GM18873 (cell line): ENCODE measurements around the gene SLC35F3.
"Not testable (repeated sequence)": the region's sequence is repeated elsewhere in the genome, so short reads cannot be mapped to it uniquely, and the experiment has no call there.

Experiments used
- ATAC-seq: cut with Tn5 transposase; IDR thresholded peaks from one replicate; pipeline ENCODE4 v1.9.1; 2021; ENCODE audit warnings: mild to moderate bottlenecking, moderate library complexity, moderate number of reproducible peaks; ENCODE audit not compliant: unreplicated experiment, low FRiP score

The SLC35F3 gene

DNA sequence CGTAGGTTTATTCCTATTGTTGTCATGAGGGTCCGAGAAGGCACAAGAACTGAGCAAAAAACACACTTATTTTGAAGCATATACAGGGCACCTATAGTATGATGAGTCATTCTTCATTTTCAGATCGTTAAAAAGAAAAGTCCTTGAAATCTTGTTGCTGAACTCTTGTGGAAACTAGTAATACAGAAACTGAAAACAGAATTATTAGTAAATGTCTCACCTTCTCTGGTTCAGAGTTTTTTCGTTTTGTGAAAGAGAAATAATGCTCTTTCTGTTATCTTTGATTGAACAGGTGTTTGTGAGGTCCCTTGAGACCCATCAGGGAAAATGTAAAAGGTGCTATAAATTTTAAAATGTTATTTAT lies 366.7 kb downstream of the SLC35F3 start:
- peak; percentile 98 for ATAC-seq

DNA sequence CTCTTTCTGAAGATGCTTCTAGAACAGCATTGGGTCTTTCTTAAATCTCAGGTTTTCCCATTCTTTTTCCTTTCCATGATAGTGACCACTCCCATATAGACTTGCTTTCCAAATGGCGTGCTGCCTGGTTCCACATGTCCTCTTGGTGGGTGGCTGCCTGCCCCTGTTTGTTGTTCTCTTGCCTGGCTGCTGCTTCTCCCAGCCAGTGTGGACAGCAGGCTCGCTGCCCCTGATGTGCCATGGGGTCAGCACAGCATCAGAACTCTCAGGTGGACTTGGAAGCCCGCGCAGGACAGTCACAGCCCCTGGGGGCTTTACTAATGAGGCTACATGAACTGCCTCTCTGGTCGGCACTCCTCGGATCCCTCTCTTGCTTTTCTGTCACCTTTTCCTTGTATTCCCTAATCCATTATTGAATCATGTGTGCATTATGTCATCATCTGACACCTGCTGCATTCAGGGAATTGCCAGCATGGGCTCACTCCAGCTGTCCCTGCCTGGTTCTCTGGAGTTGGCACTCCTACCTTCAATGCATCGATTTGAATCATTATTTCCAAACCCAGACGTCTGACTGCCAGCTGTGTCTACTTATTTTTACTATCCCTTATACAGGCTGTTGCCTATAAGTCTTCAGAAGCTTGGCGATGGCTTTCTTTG lies 368.3 kb downstream of the SLC35F3 start:
- no peak for ATAC-seq

DNA sequence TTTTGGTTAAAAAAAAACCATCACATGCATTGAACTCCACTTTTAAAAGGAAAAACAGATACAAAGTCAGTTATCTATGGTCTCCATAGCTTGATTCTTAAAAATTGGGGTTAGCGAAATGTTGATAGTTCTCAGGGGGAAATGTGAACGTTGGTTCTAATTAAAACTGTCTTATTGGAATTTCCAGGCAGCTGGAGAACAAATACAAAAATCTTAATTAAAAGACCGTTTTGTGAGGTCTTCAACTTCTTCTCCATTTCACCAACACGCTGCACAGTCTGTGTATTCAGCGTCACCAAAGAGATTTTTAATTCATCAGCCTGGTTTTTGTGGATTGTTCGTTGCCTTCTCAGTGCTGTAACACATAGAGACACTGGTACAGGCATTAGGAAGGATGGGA lies 369.5 kb downstream of the SLC35F3 start:
- ATAC-seq: no peak

DNA sequence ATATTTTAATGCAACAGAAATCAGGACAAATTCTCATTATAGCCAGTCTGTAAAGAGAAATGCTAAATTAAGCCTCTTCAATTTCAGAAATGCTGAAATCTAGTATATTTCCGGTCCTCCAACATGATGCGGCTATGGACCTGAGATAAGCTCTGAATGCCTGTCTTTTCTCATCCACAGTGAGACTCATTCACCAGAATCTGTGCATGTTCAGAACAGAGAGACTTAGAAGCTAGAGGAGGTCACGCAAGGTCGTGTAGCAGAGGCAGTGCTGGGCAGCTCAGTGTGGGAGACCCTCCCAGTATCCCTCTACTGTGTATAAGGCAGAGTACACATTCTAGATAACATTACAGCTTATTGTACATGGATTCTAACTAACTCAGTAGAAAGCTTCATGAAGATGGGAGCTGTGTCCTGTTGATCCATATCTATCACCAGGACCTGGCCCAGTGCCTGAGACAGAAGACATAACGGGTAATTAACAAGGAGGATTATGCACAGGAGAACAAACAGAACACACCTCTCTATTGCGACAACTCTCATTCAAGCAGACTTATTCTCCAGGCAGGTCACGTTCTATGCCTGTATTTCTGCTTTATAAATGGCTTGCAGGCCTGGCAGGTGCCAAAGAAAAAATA lies 371.8 kb downstream of the SLC35F3 start:
- ATAC-seq: no peak

DNA sequence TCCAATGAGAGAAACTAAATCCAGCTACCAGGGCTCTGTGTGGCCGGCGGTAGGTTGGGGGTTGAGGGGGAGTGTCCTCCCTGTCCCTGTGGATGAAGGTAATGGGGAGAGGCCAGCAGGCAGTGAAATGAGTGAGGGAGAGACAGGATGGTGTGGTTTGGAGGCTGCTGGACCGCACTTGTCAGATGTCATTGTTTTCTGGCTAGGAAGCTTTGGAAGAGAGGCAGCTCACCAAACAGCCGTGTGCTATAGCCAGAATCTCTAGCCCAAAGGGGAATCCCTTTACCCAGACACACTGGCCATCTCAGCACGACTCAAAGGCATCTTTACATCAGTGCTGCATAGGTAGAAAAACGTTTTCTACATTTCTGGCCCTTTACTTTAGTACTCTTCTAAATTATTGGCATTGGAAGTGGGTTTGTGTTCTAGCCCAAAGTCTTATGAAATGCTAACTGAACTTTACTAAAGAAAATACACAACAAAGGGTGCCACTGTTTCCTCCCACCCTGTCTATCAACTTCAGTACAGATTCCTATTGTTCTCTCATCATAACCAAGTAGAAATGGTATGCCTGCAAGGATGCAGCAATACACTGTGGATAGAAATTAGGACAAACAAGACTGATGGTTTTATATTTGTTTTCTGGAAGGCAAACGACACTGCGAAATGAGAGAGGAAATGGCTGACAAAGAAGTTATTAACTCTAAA lies 372.8 kb downstream of the SLC35F3 start:
- no peak for ATAC-seq

DNA sequence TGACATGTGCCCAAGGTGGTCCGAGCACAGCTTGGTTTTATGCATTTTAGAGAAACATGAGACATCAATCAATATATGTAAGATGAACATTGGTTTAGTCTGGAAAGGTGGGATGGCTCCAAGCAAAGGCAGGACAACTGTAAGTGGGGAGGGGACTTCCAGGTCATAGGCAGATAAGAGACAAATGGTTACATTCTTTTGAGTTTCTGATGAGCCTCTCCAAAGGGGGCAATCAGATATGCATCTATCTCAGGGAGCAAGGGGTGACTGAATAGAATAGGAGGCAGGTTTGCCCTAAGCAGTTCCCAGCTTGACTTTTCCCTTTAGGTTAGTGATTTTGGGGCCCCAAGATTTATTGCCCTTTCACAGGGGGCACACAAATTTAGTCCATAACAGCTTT lies 374.5 kb downstream of the SLC35F3 start:
- no peak for ATAC-seq

DNA sequence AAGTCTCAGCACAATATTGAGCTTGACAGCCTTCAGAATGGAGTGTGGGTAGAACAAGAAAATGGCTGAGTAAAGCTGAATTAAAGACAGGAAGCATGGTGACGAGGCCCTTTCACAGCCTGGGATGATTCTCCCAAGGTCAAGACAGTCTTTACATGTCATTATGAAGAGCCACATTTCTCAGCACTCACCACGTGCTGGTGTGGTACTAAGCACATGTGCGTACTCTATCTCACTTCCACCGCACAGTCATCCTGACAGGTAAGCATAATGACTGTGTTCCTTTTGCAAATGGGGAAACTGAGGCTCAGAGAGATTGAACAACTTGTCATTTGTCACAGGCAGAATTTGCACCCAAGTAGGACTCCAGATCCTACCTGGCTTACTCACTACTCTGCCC lies 376.0 kb downstream of the SLC35F3 start:
- ATAC-seq: no peak

DNA sequence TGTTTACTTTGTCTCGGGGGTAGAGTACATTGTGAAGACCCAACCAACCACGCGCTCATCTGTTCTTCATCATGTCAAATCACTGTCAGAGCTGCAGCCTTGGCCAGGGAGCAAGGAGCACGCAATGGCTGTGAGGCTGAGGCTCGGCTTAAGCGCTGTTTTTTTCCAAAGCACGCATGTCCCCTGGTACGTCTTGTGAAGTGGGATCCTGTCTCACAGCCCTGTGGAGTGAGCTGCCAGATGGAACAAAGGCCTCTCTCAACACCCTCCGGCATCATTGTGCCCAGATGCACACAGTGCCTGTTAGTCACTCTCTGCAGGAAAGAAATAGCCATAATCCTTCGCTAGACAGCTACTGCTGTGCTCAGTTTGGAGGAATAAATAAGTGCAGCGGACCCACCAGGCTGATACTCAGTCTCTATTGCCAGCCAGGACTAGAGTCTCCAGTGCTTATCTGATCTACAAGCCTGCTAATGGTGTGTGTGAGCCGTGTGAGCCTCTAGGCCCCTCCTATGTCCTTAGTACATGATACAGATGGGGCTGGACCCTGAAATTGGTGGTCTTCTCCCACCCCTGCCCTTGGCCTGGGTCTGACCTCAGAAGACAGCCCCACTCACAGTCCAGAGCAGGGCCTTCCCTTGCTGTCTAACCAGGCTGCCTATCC lies 377.5 kb downstream of the SLC35F3 start:
- ATAC-seq: no peak

DNA sequence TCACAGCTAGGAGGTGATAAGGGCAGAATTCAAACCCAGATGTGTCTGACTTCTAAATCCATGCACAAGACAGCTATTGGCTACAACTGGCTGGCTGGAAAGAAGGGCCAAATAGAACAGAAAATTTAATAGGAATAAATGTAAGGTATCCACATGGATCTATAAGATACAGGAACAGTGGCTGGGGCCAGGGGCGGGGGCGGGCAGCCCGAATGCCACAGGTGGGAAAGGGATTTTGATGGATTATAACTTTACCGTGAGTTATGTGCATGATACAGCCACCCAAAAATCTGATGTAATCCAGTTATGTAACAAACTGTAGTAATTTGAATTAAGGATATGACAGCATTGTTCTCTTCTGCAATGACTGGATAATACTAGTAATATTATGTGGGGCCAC lies 381.7 kb downstream of the SLC35F3 start:
- no peak for ATAC-seq

DNA sequence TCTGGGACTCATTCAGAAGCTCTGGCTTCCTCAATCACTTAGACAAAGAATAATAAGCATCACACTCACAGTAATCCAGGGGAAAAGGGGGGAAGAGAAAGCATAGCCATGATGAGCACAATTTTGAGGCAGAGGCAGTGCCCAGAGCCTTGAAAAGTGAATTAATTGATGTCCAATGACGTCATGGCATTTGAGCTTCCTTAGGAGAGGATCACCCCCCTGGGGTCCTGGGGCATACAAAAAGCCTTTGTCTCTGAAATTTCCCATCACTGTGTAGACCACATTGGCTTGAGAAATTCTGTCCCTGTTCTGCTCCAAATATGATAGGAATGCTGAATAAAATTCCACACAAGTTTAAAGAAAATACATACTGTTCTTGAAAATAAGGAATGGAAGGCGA lies 384.5 kb downstream of the SLC35F3 start:
- no peak for ATAC-seq

DNA sequence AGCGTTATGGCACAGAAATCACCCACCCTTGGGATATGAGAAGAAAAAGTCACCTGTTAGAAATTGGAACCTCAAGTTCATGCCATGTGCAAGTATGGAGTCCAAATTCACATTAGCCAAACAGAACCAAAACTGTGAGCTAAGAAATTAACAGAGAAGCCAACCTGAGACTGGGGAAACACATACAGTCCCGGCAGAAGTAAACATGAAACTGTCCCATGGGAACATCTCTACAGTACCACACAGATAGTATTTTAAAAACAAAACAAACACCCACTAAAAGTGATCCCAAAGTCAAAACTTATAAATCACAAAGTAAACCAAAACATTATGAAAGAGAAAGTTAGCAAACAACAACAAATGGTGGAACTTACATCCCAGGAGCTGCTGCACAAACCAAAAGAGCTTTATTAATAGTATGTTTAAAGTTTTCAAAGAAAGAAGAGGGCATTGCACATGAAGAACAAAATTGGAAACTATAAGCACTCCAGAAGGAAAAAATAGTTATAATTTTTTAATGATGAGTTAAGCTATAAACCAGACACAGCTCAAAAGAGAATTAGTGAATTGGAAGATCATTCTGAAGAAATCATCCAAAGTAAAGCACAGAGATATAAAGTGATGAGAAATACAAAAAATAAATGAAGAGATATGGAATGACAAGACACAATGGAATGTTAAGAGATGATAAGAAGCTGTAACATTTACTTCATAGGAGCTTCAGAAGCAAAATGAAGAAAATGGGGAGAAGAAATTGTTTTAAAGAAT lies 385.2 kb downstream of the SLC35F3 start:
- ATAC-seq: no peak

DNA sequence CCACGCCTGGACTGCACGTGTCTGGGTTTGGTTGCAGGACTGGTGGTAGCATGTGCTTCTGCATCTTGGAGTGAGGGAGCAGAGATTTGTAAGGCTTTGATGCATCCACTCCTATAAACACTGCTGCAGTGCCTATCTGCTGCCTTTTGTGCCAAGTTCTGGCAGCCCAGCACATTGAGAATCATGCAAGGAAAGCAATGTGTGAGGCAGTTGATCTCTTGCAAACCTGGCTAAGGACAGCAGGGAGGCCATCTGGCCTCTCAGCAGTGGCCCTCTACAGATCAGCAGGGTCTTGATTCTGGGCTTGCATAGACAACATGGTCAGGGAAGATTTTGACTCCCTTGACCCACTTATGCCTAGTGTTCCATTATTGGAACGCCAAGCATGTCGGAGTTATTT lies 387.5 kb downstream of the SLC35F3 start:
- no peak for ATAC-seq

DNA sequence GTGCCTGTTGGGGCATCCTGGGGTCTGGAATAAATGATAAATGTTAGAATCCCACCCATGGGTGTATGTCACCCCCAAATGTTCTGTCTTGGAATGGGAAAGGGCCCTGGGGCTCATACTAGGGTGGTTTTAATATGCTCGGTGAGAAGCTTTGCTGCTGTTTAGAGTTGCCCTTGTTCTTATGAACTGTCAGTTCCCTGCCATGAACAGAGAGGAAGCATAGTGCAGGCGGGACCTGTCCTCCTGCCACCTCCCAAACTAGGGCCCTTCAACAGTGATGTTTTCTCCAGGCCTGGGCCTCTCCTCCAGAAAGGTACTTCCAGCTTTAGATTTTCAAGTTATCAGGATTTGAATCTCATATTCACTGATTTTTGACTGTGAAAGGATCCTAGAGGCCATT lies 388.1 kb downstream of the SLC35F3 start:
- no peak for ATAC-seq

DNA sequence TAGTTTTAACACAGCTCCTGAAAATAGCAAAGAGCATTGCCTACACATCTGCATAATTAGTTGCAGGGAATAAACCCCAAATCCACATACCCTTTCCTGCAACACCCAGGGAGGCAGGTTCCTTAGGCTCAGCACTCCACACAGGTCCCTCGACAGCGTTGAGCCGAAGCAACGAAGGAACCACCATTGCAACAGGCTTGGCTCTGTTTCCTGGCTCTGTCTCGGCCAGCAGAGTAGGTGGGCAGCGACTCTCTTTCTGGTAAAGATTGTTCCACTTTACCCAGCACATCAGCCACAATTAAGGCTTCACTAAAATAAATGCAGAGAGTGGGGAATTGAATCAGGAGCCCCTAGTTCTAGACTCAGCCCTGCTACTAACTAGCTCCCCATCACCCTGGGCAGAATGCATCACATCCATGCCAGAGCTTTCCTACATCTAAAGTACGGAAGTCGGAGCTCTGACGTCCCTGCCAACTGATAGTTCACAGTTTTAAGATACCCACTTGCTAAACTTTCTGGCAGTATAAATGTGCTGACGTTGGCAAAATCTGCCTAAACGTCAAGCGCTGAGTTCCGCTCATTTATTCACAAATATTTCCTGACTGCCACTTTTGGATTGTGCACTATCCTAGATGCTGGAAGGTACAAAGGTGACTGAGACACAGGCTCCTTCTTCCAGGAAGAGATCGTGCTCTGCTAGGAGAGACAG lies 389.8 kb downstream of the SLC35F3 start:
- ATAC-seq: no peak

DNA sequence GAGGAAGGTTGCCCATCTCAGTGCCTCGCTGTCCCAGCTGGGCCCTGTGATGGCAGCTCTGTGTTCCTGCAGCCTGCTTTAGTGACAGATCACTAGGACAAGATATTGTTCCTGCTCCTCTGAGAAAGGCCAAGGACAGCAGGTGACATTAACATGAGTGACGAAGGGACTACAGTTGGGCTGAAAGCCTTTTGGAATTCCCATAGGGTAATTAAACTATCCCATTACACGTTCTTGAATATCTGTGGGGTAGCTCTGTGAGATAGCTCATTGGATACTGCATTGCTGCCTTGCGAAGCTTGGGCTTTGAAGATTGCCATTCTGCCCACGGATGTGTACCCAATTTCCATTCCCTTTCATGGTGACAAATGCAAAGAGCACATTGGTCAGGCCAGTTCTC lies 390.6 kb downstream of the SLC35F3 start:
- ATAC-seq: no peak

DNA sequence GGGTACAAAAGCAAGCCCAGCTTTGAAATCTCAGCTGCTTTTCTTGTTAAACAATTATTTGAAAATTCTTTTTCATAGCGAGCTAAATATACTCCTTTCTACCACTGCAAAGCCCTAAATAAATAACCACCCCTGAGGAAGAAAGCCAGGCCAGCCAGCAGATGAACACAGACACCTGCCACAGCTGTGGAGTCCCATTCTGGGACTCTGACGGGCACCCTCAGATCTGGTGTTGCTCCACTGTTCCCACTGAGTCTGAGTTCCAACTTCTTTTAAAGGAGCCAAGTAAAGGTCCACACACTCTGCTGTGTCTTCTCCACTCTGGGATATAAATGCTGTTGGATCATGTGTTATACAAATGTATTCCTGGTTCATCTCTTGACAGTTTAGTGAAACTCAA lies 391.1 kb downstream of the SLC35F3 start:
- ATAC-seq: no peak

DNA sequence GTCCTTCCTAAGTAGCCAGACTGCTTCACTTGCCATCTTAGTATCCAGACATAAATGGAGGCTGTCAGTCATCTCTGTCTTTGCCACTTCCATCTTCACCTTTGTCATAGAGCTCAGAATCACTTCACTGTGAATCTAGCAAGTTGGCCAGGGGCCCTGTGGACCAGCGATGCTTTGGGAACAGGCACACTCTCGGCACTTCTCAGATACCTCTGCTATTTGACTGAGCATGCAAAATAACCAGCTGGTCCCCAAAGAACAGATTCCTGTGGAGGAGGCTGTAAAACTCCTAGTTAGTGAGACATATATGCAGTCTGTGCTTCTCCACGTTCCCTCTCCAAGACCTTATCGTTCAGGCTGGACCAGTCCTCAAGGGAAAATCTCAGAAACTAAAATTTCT lies 392.0 kb downstream of the SLC35F3 start:
- ATAC-seq: no peak

DNA sequence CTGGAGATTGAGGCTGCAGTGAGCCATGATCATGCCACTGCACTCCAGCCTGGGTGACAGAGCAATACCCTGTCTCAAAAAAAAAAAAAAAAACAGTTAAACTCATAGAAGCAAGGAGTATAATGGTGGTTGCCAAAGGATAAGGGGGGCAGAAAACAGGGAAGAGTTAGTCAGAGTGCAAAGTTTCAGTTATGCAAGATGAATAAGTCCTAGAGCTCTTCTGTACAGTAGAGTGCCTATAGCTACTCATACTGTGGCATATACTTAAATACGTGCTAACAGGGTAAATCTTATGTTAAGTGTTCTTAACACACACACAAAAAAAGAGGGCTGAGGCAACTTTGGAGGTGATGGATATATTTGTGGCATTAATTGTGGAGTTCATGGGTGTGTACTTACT lies 393.2 kb downstream of the SLC35F3 start:
- no peak for ATAC-seq

DNA sequence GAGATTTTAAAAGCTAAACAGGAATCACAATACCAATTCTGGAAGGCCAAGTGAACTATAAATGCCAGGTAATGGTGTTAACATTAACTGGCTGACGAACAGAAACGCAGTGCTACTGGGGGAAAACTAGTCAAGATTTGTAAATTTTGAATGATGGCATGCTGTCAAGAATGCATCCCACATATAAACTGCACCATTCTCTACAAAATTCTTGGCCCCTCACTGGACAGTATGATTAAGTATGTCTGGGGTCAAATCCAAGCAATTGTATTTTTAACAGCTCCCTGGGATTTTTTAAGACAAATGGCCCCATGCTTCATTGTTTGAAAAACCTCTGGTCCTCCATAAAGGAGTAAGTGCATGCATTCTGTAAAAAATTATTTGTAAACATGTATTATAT lies 395.6 kb downstream of the SLC35F3 start:
- no peak for ATAC-seq

DNA sequence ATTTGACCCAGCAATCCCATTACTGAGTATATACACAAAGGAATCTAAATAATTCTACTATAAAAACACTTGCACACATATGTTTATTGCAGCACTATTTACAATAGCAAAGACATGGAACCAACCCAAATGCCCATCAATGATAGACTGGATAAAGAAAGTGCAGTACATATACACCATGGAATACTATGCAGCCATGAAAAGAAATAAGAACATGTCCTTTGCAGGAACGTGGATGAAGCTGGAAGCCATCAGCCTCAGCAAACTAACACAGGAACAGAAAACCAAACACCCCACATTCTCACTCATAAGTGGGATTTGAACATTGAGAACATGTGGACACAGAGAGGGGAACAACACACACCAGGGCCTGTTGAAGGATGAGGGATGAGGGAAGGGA lies 397.2 kb downstream of the SLC35F3 start:
- not testable (repeated sequence) for ATAC-seq
